Measurements from ENCODE around the gene TMEM87A. TPM values are rescaled to one million over a fixed set of nuclear protein-coding genes. Genes with fewer than 3 reads are reported as not detected.

Gene TMEM87A
- total RNA-seq, 5 donors from 2014 or later (not counting 1 experiment from before 2014, with no cell fraction given), result 44.0 to 55.4 (median 45.4) TPM

GRCh38 chr15:42215913-42216829 is 57.1 kb downstream of the TMEM87A start:
- Mint-ChIP-seq H3K27me3 (no peaks in the 10 kb centered on the region), H3K4me3 (no peak overlapping the region), H3K9me3 (no peaks in the 10 kb centered on the region), H3K4me1 (peaks cover 0 to 5% (median 0%) of the 10 kb centered on the region in 3 donors), H3K36me3 (peaks cover 50% of the 10 kb centered on the region), H3K27ac (peak overlapping the region; percentile 7 to 29)
- Histone ChIP-seq H3K4me1 (ENCODE audit: control insufficient read depth in 1 of 2, extremely low read depth in 1 of 2, insufficient read depth in 2 of 2, low read length in 2 of 2) (no peaks in the 10 kb centered on the region), H3K36me3 (ENCODE audit: control insufficient read depth in 2 of 2, extremely low read depth in 1 of 2, insufficient read depth in 1 of 2, low read length in 1 of 2) (peaks cover 4 to 53% of the 10 kb centered on the region in 2 donors), H3K27me3 (replicated peaks in 1 of 2; ENCODE audit: control insufficient read depth in 2 of 2, extremely low read depth in 1 of 2, insufficient read depth in 2 of 2, low read length in 1 of 2) (no peaks in the 10 kb centered on the region), H3K9me3 (no peaks in the 10 kb centered on the region), H3K4me3 (ENCODE audit: control insufficient read depth in 1 of 2, extremely low read depth in 1 of 2, low read length in 1 of 2) (no peak overlapping the region), H3K27ac (ENCODE audit: low read length) (no peak overlapping the region)
- POLR2A ChIA-PET, result interaction anchor here in 1 of 2 donors (0.7 kb wide), 1 partner anchor 399 kb away, joined by 3 read pairs; no protein-coding TSS in a partner anchor
- no peak for DNase-seq
- WGBS (ENCODE audit: insufficient coverage), result no CpG with 5 or more reads among the region's 4 CpGs
- no peak for ATAC-seq (replicated peaks in 1 of 4)
- CTCF ChIA-PET, result no interaction called here

- H3K36me3 Mint-ChIP-seq, result peaks cover 47% of the 10 kb centered on the region
- Histone ChIP-seq H3K4me1 (ENCODE audit: control insufficient read depth in 1 of 2, extremely low read depth in 1 of 2, insufficient read depth in 2 of 2, low read length in 2 of 2) (no peaks in the 10 kb centered on the region), H3K36me3 (ENCODE audit: control insufficient read depth in 2 of 2, extremely low read depth in 1 of 2, insufficient read depth in 1 of 2, low read length in 1 of 2) (peaks cover 4 to 57% of the 10 kb centered on the region in 2 donors), H3K27ac (ENCODE audit: low read length) (no peak overlapping the region), H3K9me3 (no peaks in the 10 kb centered on the region), H3K27me3 (replicated peaks in 1 of 2; ENCODE audit: control insufficient read depth in 2 of 2, extremely low read depth in 1 of 2, insufficient read depth in 2 of 2, low read length in 1 of 2) (no peaks in the 10 kb centered on the region), H3K4me3 (ENCODE audit: control insufficient read depth in 1 of 2, extremely low read depth in 1 of 2, low read length in 1 of 2) (no peak overlapping the region)
- DNase-seq (no peak), ATAC-seq (replicated peaks in 1 of 4) (no peak)
- ChIA-PET CTCF (no interaction called here), POLR2A (no interaction called here)
- no CpG with 5 or more reads among the region's 1 CpG for WGBS (ENCODE audit: insufficient coverage)
- H3K27ac Mint-ChIP-seq, result peak overlapping the region; percentile 2 to 9
- peaks cover 0 to 5% (median 0%) of the 10 kb centered on the region in 3 donors for H3K4me1 Mint-ChIP-seq
- H3K27me3 Mint-ChIP-seq, result no peaks in the 10 kb centered on the region
- no peaks in the 10 kb centered on the region for H3K9me3 Mint-ChIP-seq
- no peak overlapping the region for H3K4me3 Mint-ChIP-seq
Measured at GRCh38 chr15:42214600-42214999, 58.6 kb downstream of the TMEM87A start.

GRCh38 chr15:42213511-42213910 is 59.7 kb downstream of the TMEM87A start:
- Histone ChIP-seq H3K4me1 (ENCODE audit: control insufficient read depth in 1 of 2, extremely low read depth in 1 of 2, insufficient read depth in 2 of 2, low read length in 2 of 2) (peaks cover under 1 to 1% of the 10 kb centered on the region in 2 experiments), H3K36me3 (ENCODE audit: control insufficient read depth in 2 of 2, extremely low read depth in 1 of 2, insufficient read depth in 1 of 2, low read length in 1 of 2) (peaks cover 4 to 47% of the 10 kb centered on the region in 2 donors), H3K9me3 (no peaks in the 10 kb centered on the region), H3K4me3 (ENCODE audit: control insufficient read depth in 1 of 2, extremely low read depth in 1 of 2, low read length in 1 of 2) (no peak overlapping the region), H3K27me3 (replicated peaks in 1 of 2; ENCODE audit: control insufficient read depth in 2 of 2, extremely low read depth in 1 of 2, insufficient read depth in 2 of 2, low read length in 1 of 2) (no peaks in the 10 kb centered on the region), H3K27ac (ENCODE audit: low read length) (no peak overlapping the region)
- Mint-ChIP-seq H3K4me1 (peaks cover under 1 to 6% (median under 1%) of the 10 kb centered on the region in 3 donors), H3K4me3 (no peak overlapping the region), H3K36me3 (peaks cover 41% of the 10 kb centered on the region), H3K27ac (no peak overlapping the region), H3K27me3 (no peaks in the 10 kb centered on the region), H3K9me3 (no peaks in the 10 kb centered on the region)
- DNase-seq (no peak), ATAC-seq (replicated peaks in 1 of 4) (no peak)
- POLR2A ChIA-PET, result no interaction called here
- CTCF ChIA-PET, result no interaction called here

GRCh38 chr15:42210696-42211095 is 62.5 kb downstream of the TMEM87A start:
- H3K4me1 Mint-ChIP-seq, result peaks cover 27 to 32% (median 27%) of the 10 kb centered on the region in 3 donors
- ChIA-PET CTCF (no interaction called here), POLR2A (interaction anchor here in 1 of 2 donors (0.6 kb wide), 1 partner anchor 11 kb away, joined by 3 read pairs; no protein-coding TSS in a partner anchor)
- no peak overlapping the region for H3K4me3 Mint-ChIP-seq
- no peaks in the 10 kb centered on the region for H3K27me3 ChIP-seq (replicated peaks in 1 of 2; ENCODE audit: control insufficient read depth in 2 of 2, extremely low read depth in 1 of 2, insufficient read depth in 2 of 2, low read length in 1 of 2)
- no peaks in the 10 kb centered on the region for H3K27me3 Mint-ChIP-seq
- no peak for ATAC-seq (replicated peaks in 1 of 4)
- peaks cover 4 to 33% of the 10 kb centered on the region in 2 donors for H3K36me3 ChIP-seq (ENCODE audit: control insufficient read depth in 2 of 2, extremely low read depth in 1 of 2, insufficient read depth in 1 of 2, low read length in 1 of 2)
- H3K27ac ChIP-seq (ENCODE audit: low read length), result no peak overlapping the region
- no peak overlapping the region for H3K4me3 ChIP-seq (ENCODE audit: control insufficient read depth in 1 of 2, extremely low read depth in 1 of 2, low read length in 1 of 2)
- H3K4me1 ChIP-seq (ENCODE audit: control insufficient read depth in 1 of 2, extremely low read depth in 1 of 2, insufficient read depth in 2 of 2, low read length in 2 of 2), result peaks cover 12 to 19% of the 10 kb centered on the region in 2 experiments
- H3K9me3 Mint-ChIP-seq, result no peaks in the 10 kb centered on the region
- DNase-seq, result no peak
- H3K9me3 ChIP-seq, result no peaks in the 10 kb centered on the region
- H3K27ac Mint-ChIP-seq, result no peak overlapping the region
- peaks cover 22% of the 10 kb centered on the region for H3K36me3 Mint-ChIP-seq
- WGBS (ENCODE audit: insufficient coverage), result 100% methylated on average over 3 of the region's 4 CpGs

GRCh38 chr15:42207674-42208579 is 65.3 kb downstream of the TMEM87A start, which contains the start of gene VPS39:
TSS of gene VPS39 (minus strand) at chr15:42208304. CDS start at chr15:42208153, 151 bp downstream.
- H3K27ac ChIP-seq (ENCODE audit: low read length), result peak within 1 kb of the TSS; percentile 78
- CTCF ChIA-PET, result interaction anchor here in 1 of 2 donors (0.7 kb wide), 1 partner anchor 63 kb away, joined by 3 read pairs; no protein-coding TSS in a partner anchor
- Mint-ChIP-seq H3K27ac (peak within 1 kb of the TSS; percentile 93 to 94), H3K4me1 (peaks cover 39 to 46% (median 42%) of the 10 kb centered on the region in 3 donors), H3K27me3 (no peaks in the 10 kb centered on the region), H3K36me3 (peaks cover 13% of the 10 kb centered on the region), H3K9me3 (no peaks in the 10 kb centered on the region), H3K4me3 (peak within 1 kb of the TSS; percentile 94 to 97 (median 96))
- H3K9me3 ChIP-seq, result no peaks in the 10 kb centered on the region
- POLR2A ChIA-PET, result no interaction called here
- WGBS (ENCODE audit: insufficient coverage), result 0% methylated on average over 34 of the region's 45 CpGs
- no peaks in the 10 kb centered on the region for H3K27me3 ChIP-seq (replicated peaks in 1 of 2; ENCODE audit: control insufficient read depth in 2 of 2, extremely low read depth in 1 of 2, insufficient read depth in 2 of 2, low read length in 1 of 2)
- ATAC-seq (replicated peaks in 1 of 4) (peak; percentile 96 to 99 (median 98)), DNase-seq (peak; percentile 62 to 88 (median 80))
- peak within 1 kb of the TSS; percentile 96 to 98 for H3K4me3 ChIP-seq (ENCODE audit: control insufficient read depth in 1 of 2, extremely low read depth in 1 of 2, low read length in 1 of 2)
- H3K4me1 ChIP-seq (ENCODE audit: control insufficient read depth in 1 of 2, extremely low read depth in 1 of 2, insufficient read depth in 2 of 2, low read length in 2 of 2), result peaks cover 12 to 22% of the 10 kb centered on the region in 2 experiments
- H3K36me3 ChIP-seq (ENCODE audit: control insufficient read depth in 2 of 2, extremely low read depth in 1 of 2, insufficient read depth in 1 of 2, low read length in 1 of 2), result peaks cover 0 to 23% of the 10 kb centered on the region in 2 donors

GRCh38 chr15:42206406-42206805 is 66.8 kb downstream of the TMEM87A start:
- POLR2A ChIA-PET, result no interaction called here
- Histone ChIP-seq H3K36me3 (ENCODE audit: control insufficient read depth in 2 of 2, extremely low read depth in 1 of 2, insufficient read depth in 1 of 2, low read length in 1 of 2) (peaks cover 0 to 16% of the 10 kb centered on the region in 2 donors), H3K4me1 (ENCODE audit: control insufficient read depth in 1 of 2, extremely low read depth in 1 of 2, insufficient read depth in 2 of 2, low read length in 2 of 2) (peaks cover 12 to 22% of the 10 kb centered on the region in 2 experiments), H3K4me3 (ENCODE audit: control insufficient read depth in 1 of 2, extremely low read depth in 1 of 2, low read length in 1 of 2) (no peak overlapping the region), H3K9me3 (no peaks in the 10 kb centered on the region), H3K27ac (ENCODE audit: low read length) (no peak overlapping the region), H3K27me3 (replicated peaks in 1 of 2; ENCODE audit: control insufficient read depth in 2 of 2, extremely low read depth in 1 of 2, insufficient read depth in 2 of 2, low read length in 1 of 2) (no peaks in the 10 kb centered on the region)
- Mint-ChIP-seq H3K27me3 (no peaks in the 10 kb centered on the region), H3K4me3 (peak overlapping the region; percentile 94 to 97 (median 96)), H3K36me3 (peaks cover 9% of the 10 kb centered on the region), H3K4me1 (peaks cover 51 to 57% (median 51%) of the 10 kb centered on the region in 3 donors), H3K27ac (no peak overlapping the region), H3K9me3 (no peaks in the 10 kb centered on the region)
- ATAC-seq (replicated peaks in 1 of 4) (no peak), DNase-seq (no peak)
- 100% methylated on average over 1 of the region's 4 CpGs for WGBS (ENCODE audit: insufficient coverage)
- CTCF ChIA-PET, result interaction anchor here in 1 of 2 donors (0.5 to 0.6 kb wide), 2 partner anchors 63 to 793 kb away, joined by 3 to 8 read pairs; no protein-coding TSS in a partner anchor
